Testis (tissue), 2 donors: ENCODE data around the gene C1QB.
"Not testable (repeated sequence)": the region's sequence is repeated elsewhere in the genome, so short reads cannot be mapped to it uniquely, and the experiment has no call there.

Experiments used
- POLR2A ChIP-seq: fragments of 450-650 bp; IDR thresholded peaks from one replicate; pipeline ENCODE4 v1.6.1; 2017; ENCODE audit warnings: antibody characterized with exemption, mild to moderate bottlenecking, moderate library complexity
- TF ChIP-seq, protein P1 (sequence below), 3 experiments: fragments of 450-650 bp in 2 of 3; fragments of 200-600 bp in 1 of 3; sonication (generic) in 1 of 3; IDR thresholded peaks; one replicate each; pipeline ENCODE4 v1.5.1; 2016 to 2019; ENCODE audit warnings: antibody characterized with exemption in 3 of 3, mild to moderate bottlenecking in 2 of 3, moderate library complexity in 1 of 3

DNA sequence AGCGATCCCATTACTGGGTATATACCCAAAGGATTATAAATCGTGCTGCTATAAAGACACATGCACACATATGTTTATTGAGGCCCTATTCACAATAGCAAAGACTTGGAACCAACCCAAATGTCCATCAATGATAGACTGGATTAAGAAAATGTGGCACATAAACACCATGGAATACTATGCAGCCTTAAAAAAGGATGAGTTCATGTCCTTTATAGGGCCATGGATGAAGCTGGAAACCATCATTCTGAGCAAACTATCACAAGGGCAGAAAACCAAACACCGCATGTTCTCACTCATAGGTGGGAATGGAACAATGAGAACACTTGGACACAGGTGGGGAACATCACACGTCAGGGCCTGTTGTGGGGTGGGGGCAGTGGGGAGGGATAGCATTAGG lies 53.1 kb downstream of the C1QB start:
- TF ChIP-seq, protein P1, sequence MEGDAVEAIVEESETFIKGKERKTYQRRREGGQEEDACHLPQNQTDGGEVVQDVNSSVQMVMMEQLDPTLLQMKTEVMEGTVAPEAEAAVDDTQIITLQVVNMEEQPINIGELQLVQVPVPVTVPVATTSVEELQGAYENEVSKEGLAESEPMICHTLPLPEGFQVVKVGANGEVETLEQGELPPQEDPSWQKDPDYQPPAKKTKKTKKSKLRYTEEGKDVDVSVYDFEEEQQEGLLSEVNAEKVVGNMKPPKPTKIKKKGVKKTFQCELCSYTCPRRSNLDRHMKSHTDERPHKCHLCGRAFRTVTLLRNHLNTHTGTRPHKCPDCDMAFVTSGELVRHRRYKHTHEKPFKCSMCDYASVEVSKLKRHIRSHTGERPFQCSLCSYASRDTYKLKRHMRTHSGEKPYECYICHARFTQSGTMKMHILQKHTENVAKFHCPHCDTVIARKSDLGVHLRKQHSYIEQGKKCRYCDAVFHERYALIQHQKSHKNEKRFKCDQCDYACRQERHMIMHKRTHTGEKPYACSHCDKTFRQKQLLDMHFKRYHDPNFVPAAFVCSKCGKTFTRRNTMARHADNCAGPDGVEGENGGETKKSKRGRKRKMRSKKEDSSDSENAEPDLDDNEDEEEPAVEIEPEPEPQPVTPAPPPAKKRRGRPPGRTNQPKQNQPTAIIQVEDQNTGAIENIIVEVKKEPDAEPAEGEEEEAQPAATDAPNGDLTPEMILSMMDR (IDR thresholded peaks at IDR 0.05) = not testable (repeated sequence)
- TF ChIP-seq POLR2A = not testable (repeated sequence)
